RKO (cell line): ENCODE data around the gene CAPN8.
"Not testable (repeated sequence)": the region's sequence is repeated elsewhere in the genome, so short reads cannot be mapped to it uniquely, and the experiment has no call there.

Experiments used
- DNase-seq: peaks from one replicate; pipeline ENCODE4 v3.0.0-alpha.2; 2016; ENCODE audit warnings: low spot score

Gene CAPN8

DNA sequence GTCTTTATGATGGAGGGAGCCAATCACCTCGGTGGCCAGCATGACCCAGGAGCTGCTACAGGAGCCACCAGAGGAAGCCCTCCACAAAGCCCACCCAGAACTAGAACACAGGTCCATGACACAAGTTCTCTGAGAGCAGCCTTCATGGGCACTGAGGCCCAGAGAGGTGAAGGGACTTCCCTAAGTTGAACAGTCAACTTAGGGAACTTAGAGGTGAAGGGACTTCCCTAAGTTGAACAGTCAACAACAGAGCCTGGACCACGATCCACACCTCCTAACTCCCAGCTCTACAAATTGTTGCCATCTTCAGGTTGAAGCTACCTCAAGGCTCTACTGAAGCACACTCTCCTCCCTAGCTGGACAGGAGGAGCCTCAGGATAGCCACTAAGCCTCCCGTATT, 139.5 kb downstream of the CAPN8 start:
- DNase-seq = no peak

DNA sequence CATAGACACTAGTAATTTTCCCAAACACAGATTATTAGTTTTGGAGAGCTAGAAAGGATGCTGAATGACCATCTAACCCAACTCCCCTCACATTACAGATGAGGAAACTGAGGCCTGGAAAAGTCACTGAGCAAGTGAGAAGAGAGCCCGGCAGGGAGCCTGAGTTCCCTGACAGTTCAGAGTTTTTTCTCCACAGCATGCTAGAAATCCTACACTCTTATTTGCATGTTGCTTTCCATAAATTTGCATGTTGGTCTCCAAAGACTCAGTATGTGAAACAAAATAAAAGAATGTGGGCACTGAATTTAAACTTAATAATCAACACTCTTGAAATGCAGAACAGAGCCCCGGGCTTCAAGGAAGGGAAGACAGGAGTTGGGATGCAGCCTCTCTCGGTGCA, 140.0 kb downstream of the CAPN8 start:
- no peak for DNase-seq

- DNase-seq = no peak
These were observed 140.5 kb downstream of the CAPN8 start for GRCh38 chr1:223524930-223525451.

- no peak for DNase-seq
These were observed 144.4 kb downstream of the CAPN8 start for GRCh38 chr1:223521150-223521549.

GRCh38 chr1:223520200-223520599, 145.3 kb downstream of the CAPN8 start:
- no peak for DNase-seq

- DNase-seq = no peak
These were observed 146.4 kb downstream of the CAPN8 start for GRCh38 chr1:223519116-223519515.

DNA sequence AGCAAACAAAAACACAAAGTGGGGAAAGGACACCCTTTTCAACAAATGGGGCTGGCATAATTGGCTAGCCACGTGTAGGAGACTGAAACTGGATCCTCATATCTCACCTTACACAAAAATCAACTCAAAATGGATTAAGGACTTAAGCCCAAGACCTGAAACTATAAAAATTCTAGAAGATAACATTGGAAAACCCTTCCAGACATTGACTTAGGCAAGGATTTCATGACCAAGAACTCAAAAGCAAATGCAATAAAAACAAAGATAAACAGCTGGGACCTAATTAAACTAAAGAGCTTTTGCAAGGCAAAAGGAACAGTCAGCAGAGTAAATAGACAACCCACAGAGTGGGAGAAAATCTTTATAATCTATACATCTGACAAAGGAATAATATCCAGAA, 146.9 kb downstream of the CAPN8 start:
- not testable (repeated sequence) for DNase-seq

DNA sequence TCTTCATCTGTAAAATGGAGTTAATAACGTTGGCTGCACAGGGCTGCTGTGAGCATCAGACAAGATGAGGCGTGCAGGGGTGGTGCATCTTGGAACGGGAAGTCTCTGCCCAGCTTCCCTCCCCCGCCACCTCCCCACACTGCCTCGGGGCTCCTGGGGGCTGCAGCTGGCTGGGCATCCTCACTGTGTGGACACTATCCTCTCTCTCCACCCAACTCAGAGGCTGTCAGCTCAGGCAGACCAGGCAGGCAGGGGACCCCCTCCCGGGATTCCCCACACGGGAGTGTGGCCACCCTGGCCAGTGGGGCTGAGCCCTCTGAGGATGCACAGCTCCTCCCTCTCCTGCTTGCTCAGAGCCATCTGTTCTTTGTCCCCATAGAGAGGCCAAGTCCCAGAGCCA, 149.6 kb downstream of the CAPN8 start:
- no peak for DNase-seq

DNA sequence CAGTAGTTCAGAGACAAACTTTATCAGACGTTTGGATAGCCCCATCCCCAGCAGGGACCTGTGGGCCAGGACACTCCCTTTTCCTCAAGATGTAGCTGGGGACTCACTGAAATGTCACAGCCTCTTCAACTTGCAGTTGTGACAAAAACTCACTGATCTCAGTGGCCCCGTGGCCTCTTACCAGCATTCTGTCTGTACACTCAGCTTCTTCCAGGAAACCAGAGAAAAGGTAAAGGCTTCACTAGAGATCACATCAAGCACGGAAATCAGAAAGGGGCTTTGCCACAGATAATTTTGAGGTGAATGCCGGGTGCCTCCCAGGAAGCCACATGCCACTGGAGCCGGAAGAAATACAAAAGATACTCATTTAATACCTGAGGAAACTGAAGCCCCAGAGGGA, 150.1 kb downstream of the CAPN8 start:
- no peak for DNase-seq

DNA sequence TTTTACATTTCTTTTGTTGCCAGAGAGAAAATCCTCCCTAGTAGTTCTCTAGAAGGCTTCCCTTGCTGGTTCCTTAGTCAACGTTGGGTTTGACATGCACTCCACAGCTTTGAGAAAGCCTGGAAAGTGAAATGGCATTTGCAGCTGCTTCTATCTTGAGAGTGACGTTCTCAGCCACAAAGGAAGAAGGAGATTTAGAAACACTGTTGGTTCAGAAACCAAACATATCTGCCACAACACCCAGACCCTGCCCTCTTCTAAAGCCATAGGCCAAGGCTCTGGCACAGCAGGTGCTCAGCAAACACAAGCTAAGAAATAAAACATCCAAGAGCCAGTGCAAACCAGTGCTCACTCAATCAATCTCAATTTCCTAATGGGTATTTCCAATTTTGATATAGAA, 150.9 kb downstream of the CAPN8 start:
- DNase-seq = no peak

DNA sequence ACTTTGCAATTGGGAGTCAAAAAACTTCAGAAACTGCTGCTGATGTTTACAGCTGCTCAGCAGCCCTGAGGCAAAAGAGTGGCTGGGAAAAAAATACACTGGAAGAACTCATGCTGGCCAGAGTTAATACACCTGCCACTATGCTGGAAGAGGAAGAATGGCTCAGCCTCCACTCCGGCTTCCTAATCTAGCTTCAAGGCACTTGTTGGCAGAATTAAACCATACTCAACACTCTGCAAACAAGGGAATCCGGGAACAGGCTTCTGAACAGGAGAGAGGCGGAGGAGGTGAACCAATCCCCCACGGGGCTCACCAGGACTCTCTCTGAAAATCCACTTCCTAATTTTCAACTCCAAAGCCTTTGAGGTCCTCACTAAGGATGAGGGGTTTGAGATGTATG, 152.2 kb downstream of the CAPN8 start:
- DNase-seq = no peak

DNA sequence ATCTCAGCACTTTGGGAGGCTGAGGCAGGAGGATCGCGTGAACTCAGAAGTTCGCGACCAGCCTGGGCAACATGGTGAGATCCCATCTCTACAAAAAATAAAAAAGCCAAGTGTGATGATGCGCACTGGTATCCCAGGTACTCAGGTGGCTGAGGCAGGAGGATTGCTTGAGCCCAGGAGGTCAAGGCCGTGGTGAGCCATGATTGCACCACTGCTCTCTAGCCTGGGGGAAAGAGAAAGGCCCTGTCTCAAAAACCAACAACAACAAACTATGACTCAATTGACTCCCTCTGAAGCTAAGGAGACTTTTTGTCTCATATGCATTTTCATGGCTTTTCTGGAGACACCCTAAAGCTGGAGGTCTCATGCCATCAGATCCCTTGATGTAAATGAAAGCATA, 153.4 kb downstream of the CAPN8 start:
- DNase-seq = no peak

GRCh38 chr1:223508796-223509195, 156.7 kb downstream of the CAPN8 start:
- DNase-seq = no peak

- DNase-seq = peak; percentile 61
These were observed 160.8 kb downstream of the CAPN8 start for GRCh38 chr1:223504741-223505140.

- DNase-seq = no peak
These were observed 162.2 kb downstream of the CAPN8 start for GRCh38 chr1:223503348-223503747.

DNA sequence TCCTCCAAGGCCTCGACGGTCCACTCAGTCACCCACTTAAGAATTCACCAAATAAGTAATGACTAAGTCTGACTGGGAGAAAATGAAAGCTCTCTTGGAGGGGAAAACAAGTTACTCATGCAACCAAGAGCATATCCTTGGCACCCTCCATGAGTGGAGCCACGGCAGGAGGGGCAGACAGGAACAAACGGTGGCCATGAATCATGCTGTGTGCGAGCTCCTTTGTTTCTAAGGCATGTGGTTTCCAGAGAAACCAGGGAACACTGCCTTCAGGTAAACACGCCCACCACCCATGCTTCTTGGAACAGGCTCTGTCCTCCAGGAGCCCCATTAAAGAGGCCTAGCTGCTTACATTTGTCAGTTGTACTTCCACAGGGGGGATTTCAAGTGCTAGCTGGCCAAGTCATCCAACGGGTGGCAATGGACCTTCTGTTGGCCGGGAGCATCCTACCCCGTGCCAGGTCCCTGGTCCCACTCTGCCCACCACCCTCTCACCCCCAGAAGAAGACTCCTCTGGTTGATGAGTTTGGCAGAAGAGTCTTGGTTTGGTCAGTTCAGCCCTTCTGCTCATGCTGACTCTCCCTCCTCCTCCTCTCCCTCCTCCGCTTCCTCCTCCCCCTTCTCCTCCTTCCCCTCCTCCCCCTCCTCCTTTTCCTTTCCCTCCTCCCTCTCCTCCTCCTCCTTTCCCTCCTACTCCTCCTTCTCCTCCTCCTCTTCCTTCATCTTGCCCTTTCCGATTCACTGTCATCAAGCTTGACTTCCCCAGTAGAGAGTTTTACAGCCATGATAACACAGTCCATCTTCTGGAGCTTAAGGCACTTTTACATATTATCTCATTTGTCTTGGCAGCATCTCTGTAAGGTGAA, 164.7 kb downstream of the CAPN8 start:
- peak; percentile 40 for DNase-seq

- DNase-seq = no peak
These were observed 168.6 kb downstream of the CAPN8 start for GRCh38 chr1:223496883-223497282.

GRCh38 chr1:223494926-223495645, 170.4 kb downstream of the CAPN8 start:
- no peak for DNase-seq

GRCh38 chr1:223492044-223492443, 173.5 kb downstream of the CAPN8 start:
- DNase-seq = no peak
